ENCODE results near the gene CEP126.

GRCh38 chr11:101945448-101945847 is 30.6 kb downstream of the CEP126 start:
- TF ChIP-seq CTCF (IDR thresholded peaks at IDR 0.05) (no peak), POLR2AphosphoS5 (IDR thresholded peaks at IDR 0.05) (no peak), EP300 (IDR thresholded peaks at IDR 0.05) (no peak), POLR2A (IDR thresholded peaks at IDR 0.05) (no peak)
